GM18502 (cell line): ENCODE results near the gene OVCA2.

Experiments used
- ATAC-seq: cut with Tn5 transposase; IDR thresholded peaks from one replicate; pipeline ENCODE4 v1.9.1; 2021; ENCODE audit warnings: mild to moderate bottlenecking; ENCODE audit not compliant: unreplicated experiment, poor library complexity

Gene OVCA2

GRCh38 chr17:2051061-2051932 lies 9.5 kb downstream of the OVCA2 start:
- no peak for ATAC-seq

- ATAC-seq, result no peak
These were observed 10.2 kb downstream of the OVCA2 start for GRCh38 chr17:2051933-2052559.

DNA sequence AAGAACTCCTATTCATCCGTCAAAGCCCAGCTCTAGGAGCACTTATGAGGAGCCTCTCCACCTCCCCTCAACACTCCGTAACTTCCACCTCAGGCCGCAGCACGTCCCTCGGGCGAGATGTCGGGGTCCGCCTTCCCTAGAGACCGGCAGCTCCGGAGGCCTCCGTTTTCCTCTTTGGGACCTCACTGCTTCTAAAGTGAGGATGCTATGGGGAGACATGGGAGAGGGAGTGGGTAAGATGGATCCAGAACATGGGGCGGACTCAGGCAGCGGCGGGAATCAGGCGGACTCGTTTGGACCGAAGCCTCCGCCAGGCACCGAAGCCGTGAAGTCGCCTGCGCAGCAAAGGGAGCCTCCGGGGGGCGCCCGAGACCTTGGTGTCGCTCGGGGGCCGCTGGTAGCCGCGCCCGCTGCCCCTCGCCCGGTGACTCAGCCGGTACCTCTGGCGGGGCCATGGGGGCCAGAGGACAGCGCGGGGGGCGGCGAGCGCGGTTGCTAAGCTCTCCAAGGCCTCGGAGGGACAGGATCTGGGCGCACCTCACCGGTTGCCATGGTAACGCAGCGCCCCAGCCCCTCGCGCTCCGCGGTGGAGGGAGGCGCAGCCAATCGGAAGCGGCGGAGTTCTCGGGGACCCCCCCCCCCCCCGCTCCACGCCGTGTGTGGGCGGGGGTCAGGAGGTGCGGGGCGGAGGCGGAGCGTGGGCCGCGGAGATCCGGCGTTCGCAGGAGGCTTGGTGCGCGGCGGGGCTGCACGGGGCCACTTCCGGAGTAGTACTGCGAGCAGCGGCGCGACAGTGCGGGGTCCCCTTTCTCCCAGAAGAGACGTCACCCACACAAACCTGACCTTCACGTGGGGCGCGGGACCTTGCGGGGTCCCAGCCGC lies 11.8 kb downstream of the OVCA2 start:
- no peak for ATAC-seq

DNA sequence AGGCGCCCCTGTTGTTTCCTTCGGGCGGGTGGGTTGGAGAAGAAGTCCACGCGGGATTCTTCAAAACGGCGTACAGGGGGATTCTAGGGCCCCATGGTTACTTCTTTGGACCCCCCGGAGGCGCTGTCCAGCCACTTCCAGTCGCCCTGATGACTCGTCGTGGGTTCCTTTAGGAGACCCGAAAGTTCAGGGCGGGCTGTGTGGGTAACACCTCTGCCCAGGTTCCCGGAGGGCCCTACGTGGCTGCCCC lies 12.4 kb downstream of the OVCA2 start:
- no peak for ATAC-seq

DNA sequence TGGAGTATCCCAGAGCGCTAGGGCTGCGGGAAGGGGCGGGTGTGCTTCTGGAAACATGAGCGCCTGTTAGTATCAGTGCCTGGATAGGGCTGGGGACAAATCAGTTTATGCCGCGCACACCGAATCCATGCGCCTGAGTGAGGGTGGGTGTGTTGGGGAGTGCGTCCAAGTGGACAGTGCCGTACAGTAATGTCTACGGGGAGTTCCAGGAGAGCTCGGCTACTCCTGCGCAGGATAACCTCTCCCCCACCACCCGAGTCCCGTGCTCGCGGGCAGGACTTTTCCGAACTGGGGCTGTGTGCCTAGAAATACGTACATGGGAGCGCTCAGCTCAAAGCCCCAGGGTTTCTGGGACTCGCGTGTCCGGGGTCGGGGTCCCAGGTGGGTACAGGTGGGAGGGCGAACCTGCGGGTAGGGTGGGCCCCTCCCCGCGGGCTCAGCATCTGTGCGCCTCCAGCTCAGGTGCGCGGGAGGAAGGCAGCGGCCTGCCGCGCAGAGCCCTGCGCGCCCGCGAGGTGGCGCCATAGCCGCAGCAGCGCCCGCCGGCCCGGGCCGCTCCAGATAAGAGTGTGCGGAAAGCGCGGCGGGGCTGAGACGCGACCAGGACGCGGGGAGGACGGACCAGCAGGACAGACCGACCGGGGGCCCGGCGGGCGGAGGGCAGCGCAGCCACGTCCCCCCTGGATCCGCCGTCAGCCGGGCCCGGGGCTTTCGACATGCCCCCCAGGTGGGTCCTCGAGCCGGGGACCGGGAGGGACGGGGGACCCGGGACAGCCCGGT lies 12.9 kb downstream of the OVCA2 start, which contains the start of gene HIC1:
HIC1 (plus strand) TSS at position 592 of the 780 bp plus-strand sequence. CDS start 1,588 bp downstream, outside the sequence.
- ATAC-seq, result no peak

DNA sequence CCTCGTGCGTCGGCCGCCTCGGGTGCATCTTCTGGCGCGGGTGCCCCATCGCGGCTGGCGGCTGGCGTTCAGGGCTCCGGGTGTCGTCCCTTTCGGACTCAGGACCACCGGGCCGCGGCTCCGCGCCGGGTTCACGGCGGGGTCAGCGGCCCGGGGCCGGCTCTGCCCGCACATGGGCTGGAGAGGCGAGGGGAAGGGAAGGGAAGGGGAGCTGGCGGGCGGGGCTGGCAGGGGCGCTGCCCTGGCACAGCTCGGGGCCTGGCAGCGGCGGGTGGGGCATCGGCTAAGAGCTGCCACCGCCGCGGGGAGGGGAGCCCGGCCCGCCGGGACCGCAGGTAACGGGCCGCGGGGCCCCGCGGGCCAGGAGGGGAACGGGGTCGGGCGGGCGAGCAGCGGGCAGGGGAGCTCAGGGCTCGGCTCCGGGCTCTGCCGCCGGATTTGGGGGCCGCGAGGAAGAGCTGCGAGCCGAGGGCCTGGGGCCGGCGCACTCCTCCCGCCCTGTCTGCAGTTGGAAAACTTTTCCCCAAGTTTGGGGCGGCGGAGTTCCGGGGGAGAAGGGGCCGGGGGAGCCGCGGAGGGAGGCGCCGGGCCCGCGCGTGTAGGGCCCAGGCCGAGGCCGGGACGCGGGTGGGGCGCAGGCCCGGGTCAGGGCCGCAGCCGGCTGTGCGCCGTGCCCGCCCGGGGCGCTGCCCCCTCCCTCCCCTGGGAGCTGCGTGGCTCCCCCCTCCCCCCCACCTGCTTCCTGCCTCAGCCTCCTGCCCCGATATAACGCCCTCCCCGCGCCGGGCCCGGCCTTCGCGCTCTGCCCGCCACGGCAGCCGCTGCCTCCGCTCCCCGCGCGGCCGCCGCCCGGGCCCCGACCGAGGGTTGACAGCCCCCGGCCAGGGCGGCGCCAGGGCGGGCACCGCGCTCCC lies 13.7 kb downstream of the OVCA2 start:
- no peak for ATAC-seq

DNA sequence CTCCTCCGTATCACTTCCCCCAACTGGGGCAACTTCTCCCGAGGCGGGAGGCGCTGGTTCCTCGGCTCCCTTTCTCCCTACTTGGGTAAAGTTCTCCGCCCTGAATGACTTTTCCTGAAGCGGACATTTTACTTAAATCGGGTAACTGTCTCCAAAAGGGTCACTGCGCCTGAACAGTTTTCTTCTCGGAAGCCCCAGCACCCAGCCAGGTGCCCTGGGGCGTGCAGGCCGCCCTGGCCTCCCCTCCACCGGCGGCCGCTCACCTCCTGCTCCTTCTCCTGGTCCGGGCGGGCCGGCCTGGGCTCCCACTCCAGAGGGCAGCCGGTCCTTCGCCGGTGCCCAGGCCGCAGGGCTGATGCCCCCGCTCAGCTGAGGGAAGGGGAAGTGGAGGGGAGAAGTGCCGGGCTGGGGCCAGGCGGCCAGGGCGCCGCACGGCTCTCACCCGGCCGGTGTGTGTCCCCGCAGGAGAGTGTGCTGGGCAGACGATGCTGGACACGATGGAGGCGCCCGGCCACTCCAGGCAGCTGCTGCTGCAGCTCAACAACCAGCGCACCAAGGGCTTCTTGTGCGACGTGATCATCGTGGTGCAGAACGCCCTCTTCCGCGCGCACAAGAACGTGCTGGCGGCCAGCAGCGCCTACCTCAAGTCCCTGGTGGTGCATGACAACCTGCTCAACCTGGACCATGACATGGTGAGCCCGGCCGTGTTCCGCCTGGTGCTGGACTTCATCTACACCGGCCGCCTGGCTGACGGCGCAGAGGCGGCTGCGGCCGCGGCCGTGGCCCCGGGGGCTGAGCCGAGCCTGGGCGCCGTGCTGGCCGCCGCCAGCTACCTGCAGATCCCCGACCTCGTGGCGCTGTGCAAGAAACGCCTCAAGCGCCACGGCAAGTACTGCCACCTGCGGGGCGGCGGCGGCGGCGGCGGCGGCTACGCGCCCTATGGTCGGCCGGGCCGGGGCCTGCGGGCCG lies 14.7 kb downstream of the OVCA2 start:
- no peak for ATAC-seq

DNA sequence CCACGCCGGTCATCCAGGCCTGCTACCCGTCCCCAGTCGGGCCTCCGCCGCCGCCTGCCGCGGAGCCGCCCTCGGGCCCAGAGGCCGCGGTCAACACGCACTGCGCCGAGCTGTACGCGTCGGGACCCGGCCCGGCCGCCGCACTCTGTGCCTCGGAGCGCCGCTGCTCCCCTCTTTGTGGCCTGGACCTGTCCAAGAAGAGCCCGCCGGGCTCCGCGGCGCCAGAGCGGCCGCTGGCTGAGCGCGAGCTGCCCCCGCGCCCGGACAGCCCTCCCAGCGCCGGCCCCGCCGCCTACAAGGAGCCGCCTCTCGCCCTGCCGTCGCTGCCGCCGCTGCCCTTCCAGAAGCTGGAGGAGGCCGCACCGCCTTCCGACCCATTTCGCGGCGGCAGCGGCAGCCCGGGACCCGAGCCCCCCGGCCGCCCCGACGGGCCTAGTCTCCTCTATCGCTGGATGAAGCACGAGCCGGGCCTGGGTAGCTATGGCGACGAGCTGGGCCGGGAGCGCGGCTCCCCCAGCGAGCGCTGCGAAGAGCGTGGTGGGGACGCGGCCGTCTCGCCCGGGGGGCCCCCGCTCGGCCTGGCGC lies 15.4 kb downstream of the OVCA2 start:
- no peak for ATAC-seq

DNA sequence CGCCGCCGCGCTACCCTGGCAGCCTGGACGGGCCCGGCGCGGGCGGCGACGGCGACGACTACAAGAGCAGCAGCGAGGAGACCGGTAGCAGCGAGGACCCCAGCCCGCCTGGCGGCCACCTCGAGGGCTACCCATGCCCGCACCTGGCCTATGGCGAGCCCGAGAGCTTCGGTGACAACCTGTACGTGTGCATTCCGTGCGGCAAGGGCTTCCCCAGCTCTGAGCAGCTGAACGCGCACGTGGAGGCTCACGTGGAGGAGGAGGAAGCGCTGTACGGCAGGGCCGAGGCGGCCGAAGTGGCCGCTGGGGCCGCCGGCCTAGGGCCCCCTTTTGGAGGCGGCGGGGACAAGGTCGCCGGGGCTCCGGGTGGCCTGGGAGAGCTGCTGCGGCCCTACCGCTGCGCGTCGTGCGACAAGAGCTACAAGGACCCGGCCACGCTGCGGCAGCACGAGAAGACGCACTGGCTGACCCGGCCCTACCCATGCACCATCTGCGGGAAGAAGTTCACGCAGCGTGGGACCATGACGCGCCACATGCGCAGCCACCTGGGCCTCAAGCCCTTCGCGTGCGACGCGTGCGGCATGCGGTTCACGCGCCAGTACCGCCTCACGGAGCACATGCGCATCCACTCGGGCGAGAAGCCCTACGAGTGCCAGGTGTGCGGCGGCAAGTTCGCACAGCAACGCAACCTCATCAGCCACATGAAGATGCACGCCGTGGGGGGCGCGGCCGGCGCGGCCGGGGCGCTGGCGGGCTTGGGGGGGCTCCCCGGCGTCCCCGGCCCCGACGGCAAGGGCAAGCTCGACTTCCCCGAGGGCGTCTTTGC lies 16.2 kb downstream of the OVCA2 start:
- ATAC-seq, result no peak

- no peak for ATAC-seq
These were observed 17.0 kb downstream of the OVCA2 start for GRCh38 chr17:2058586-2059546.

GRCh38 chr17:2059547-2060384 lies 17.9 kb downstream of the OVCA2 start:
- no peak for ATAC-seq

DNA sequence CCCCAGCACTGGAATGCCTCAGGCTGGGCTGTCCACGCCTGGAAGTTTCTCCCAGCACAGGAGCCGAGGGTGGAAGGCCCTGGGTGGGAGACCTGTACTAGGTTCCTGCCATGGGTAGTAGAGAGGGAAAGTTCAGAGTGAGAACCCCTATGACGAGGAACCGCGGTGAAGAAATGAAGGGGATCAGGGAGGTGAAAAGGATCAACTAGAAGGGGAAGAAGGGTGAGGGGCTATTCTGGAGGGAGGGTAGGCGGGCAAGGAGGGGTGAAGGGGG lies 18.5 kb downstream of the OVCA2 start:
- ATAC-seq, result no peak

- no peak for ATAC-seq
These were observed 19.0 kb downstream of the OVCA2 start for GRCh38 chr17:2060681-2061440.

DNA sequence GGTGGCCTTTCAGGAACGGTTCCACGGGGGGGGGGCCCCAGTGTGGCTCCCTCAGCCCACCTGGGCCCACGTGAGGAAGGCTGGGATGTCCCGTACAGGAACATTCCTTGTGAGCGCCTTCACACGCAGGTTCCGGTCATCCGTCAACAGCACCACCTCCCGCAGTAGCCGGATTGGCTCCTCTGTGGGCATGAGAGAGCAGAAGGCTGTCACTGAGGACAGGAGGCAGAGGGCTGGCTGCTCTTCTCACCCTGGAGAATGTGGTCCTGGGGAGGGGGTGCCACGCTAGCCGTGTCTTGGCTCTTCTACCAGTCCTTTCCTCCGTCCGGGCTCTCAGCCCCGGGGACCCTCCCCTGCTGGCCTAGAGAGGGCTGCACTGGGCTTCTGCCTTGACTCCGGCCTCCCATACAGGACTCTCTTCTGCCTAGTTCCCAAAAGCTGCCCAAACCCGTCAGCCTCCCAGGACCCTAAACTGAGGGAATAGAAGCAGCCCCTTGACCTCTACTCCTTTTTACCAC lies 19.7 kb downstream of the OVCA2 start:
- ATAC-seq, result no peak
